ENCODE results near the gene USP31.

Gene USP31

GRCh38 chr16:23088018-23088417 is 61.2 kb downstream of the USP31 start:
- DNase-seq, result no peak

DNA sequence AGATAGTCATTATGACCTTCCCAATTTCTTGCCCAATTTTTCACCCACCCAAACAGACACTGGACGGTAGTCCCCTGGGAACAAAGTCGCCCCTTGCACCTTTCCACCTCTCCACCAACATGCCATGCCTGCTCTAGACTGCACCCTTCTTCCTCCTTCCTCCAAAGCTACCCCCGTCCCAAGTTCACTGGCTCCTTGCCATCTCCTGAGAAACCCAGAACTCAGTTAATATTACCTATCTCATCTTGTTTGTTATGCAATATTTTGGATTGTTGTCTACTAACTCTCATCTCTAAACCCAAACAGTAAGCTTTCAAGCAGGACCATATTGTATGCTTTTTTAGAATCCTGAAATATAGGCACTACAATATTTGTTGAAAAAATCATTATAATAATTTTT is 63.3 kb downstream of the USP31 start:
- no peak for DNase-seq

GRCh38 chr16:23082161-23082788 is 67.0 kb downstream of the USP31 start:
- DNase-seq, result no peak

- DNase-seq, result no peak
Measured at GRCh38 chr16:23081675-23082119, 67.6 kb downstream of the USP31 start.

DNA sequence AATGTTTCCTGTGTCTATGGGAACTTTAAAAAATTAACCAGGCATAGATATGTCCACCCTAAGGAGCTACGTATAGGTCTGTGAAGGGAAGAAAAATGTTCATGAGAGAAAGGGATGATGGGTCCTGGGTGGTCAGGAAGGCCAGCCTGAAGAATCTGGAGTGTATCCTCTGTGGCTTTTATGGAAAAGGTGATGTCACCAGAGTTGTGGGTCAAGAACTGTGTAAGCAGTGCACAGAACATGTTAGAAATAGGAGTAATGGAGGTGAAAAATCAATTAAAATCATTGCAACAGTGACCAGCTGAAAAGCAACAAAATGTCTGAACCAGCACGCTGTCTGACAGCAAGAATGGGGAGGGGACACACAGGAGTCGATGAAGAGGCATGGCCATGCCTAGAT is 68.5 kb downstream of the USP31 start:
- no peak for DNase-seq

- DNase-seq, result no peak
Measured at GRCh38 chr16:23080329-23080728, 68.9 kb downstream of the USP31 start.

- DNase-seq, result no peak
Measured at GRCh38 chr16:23079675-23080301, 69.5 kb downstream of the USP31 start.

DNA sequence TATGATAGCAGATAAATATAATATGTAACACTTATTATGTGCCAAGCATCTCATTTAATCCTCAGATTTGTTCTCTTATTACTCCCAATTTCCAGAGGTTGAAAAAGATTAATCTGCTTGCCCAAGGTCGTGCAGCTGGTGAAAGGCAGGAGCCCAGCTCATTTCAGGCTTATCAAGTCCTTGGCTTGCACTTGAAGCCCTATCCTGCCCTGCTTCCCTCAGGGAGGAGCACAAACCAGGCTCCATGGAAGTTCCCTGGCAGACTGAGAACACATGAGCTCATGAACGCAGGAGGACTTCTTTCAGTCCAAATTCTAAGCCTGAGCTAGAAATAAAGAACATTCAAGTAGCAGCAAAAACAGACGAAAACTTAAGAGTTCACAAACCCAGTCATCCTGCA is 74.8 kb downstream of the USP31 start:
- no peak for DNase-seq

DNA sequence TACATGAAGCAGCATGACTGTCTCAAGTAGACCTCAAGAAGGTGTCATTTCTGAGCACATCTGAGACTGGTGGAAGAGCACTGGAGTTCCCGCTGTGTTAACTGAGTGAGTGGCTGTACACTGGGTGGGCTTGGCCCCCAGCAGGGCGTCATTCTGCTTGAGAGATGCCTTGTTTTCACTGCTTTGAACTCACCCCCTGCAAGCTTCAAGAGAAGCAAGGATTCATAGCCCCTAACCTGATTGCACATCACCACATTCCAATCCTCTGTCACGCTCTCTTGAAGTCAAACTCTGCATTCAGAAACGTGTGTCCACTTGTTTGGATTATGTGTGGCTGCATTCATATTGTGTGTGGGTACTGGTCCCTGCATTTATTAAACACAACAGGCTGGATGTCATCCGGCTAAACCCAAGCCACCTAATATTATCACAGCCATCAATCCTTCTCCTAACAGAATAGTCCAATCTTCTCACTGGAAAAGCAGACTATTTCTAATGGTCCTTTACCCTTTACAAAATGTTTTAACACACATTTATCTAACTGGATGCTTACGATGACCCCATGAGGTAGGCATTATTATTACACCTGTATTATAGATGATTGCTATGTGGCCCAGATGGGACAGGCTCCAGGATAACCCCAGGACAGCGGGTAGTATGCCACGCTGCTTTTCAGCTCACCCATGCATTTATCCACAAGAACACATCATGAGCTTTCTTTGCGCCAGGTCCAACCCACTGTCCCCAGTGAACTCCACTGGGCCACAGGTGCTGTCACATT is 76.3 kb downstream of the USP31 start:
- no peak for DNase-seq

DNA sequence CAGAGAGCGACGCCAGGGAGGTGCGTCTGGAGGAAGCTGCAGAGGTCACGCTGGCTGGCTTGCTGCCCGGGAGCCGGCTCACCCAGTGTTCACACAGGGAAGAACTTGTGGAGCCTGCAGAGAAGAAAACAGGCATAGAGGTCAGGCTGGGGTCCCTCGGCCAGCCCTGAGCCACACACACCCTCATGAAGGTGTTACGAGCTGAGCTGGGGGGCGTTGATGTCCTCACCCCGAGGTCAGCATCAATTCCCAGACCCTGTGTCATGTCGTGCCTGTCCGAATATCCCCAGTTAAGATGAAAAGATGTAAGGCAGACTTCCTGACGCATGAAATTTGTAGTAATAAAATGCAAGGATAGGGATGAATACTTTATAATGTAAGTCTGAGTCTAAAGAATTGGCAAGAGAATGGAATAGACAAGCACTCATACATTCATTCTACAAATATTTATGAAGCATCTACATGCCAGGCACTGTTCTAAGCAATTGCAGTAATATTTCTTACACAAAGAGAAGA is 77.1 kb downstream of the USP31 start:
- no peak for DNase-seq

DNA sequence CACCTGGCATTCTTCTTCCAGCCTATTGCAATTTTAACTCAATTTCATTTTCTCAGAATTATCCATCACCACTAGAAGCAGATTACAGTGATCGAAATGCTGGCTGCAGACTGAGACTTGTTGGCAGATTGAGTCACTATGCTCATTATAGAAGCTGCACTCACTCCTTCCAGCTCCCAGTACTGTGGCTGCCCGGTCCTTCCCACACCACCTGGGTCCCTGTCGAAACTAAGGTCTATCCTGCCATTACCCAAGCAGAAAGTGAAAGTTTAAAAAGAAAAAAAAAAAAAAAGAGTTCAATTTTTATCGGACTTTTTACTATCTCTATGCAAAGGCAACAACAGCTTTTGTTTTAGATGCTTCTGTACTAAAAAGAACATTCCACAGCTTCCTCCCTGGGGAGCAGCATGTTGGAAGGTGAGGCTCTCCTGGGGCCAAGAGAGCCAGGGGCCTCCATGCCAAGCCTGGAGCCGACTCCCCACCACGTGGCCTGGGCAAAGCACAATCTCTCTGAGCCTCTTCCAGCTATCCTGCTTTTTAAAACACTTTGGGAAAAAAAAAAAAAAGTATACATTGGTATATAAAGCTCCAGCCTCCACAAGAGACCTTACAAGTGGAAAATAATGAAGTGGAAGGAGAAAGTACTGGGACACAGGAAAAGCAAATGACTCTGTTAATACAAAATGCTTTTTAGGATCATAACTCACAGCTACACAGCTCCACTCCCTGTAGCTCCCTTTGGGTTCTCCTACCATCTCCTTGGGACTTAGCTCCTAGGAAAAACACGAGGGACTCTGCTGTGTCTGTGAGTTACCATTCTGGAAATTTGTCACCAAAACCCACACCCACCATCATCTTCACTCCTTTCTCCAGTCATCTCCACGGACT is 77.8 kb downstream of the USP31 start:
- DNase-seq, result no peak

DNA sequence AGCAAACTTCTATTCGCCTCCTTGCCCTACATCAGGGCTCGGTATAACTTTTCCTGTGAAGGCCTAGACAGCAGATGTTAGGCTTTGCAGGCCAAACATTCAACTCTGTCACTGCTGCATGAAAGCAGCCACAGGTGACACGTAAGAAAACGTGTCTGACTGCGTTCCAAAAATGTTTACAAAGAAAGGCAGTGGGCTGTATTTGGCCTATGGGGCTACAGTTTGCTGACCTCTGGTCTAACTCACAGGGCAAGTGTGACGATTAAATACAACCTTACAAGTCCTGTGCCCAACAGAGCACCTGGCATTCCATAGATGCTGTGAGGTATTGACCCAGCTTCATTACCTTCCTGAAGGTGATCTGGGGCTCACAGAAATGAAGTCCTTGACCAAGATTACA is 79.4 kb downstream of the USP31 start:
- DNase-seq, result no peak

DNA sequence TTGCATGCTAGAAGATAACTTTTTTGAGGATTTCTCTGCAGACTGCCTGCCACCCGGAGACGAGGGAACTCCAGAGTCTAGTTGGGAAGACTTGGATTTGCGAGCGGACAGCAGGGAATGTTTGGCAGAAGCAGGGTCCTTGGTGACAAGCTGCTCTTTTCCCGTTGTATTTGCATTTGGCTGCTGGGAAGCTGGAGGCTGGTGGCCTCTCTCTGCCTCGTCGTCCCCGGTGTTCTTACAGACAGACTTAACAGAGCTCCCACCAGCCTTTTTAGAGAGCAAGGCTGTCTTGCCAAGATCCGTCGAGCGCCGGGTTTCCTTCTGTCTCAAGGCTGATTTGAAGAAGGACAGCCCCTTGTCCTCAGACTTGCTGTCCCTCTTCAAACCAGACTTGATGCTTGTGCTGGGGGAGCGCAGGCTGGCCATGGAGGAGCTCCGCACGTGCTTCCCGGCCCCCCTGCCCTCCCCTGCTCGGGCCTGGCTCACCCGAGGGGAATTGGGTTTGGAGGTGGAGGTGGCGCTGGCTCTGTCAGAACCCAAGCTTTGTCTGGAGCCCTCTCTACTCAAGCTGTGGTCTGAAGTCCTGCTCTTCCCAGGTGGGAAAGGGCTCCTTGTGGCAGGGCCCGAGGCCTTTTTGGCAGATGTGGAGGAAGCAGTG is 81.0 kb downstream of the USP31 start:
- DNase-seq, result no peak

- DNase-seq, result no peak
Measured at GRCh38 chr16:23066676-23067075, 82.6 kb downstream of the USP31 start.

GRCh38 chr16:23064639-23065038 is 84.6 kb downstream of the USP31 start:
- DNase-seq, result no peak

DNA sequence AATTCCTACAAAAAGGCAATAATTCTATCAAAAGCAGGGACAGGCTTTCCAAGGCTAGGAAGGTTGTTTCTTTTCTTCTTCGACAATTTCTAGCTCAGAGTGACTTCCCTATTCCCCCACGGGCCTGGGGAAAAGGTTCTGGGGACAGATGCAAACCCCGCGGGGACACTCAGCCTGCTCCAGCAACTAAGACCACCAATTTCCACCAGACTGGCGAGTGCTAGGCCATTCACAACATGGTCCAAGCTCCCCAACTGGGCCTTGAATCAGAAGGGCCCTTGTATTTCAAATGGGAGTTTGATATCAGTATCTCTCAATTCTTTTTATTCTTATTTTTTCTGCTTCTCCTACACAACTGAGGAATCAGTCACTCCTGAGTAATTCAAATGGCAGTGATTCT is 86.7 kb downstream of the USP31 start:
- DNase-seq, result no peak

- no peak for DNase-seq
Measured at GRCh38 chr16:23061669-23062068, 87.6 kb downstream of the USP31 start.

GRCh38 chr16:23060458-23061320 is 88.6 kb downstream of the USP31 start:
- peak; percentile 47 for DNase-seq

DNA sequence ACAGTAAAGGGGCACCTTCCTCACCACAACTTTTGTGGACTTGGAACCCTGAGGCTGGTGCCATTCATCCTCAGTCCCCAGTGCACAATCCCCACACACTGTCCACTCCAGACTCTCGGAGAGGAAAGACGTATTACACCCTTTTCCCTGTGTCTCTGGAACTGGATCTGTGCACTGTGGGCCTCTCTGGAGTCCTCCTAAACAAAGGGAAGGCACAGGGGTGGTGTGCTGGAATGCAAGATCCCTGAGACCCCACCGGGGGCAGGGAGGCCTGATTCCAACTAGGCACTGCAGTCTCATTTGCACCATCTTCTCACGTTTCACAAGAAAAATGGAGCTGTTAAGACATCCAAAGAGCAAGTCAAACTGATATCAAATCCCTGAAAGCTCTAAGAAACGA is 89.8 kb downstream of the USP31 start:
- no peak for DNase-seq

DNA sequence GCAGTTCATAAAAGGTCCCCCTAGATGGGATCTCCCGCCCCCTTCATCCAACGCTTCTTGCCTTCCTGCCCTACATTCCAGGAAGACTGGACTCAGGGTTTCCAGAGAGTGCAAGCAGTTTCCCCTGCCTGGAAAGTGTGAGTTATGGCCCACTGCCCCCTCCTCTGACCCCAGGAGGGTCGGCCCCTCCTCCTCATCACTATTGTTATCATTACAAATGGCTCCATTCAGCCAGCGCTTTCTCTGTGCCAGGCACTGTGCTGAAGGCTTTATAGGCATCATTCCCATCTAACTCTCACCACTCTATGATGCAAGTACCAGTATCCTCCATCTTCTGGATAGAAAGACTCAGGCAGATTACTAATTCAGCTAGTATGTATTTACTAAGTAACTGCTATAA is 90.7 kb downstream of the USP31 start:
- no peak for DNase-seq

GRCh38 chr16:23057013-23057596 is 92.1 kb downstream of the USP31 start:
- no peak for DNase-seq
